Effector memory CD8-positive, alpha-beta T cell (primary cell): Measurements from ENCODE around the gene FBXL7.

Experiments
- ATAC-seq: fragments of 150-1000 bp; cut with Tn5 transposase; replicated peaks from 2 replicates; pipeline ENCODE4 v1.10.0; 2021; ENCODE audit warnings: mild to moderate bottlenecking, moderate library complexity
- DNase-seq, 3 experiments: peaks; one replicate each; pipeline ENCODE4 v3.0.0; 2021
- H3K27ac Mint-ChIP-seq, 2 donors: one replicate each; pipeline ENCODE4 v1.8.0; 2022; ENCODE audit warnings: mild to moderate bottlenecking in 2 of 2, mixed read lengths in 2 of 2, moderate library complexity in 2 of 2
- H3K27me3 Mint-ChIP-seq, 2 donors: one replicate each; pipeline ENCODE4 v1.8.0; 2022; ENCODE audit warnings: mixed read lengths in 2 of 2
- H3K36me3 Mint-ChIP-seq: one replicate; pipeline ENCODE4 v1.8.0; 2022; ENCODE audit warnings: mild to moderate bottlenecking, moderate library complexity, mixed read lengths; ENCODE audit not compliant: insufficient read depth
- H3K4me1 Mint-ChIP-seq, 2 donors: one replicate each; pipeline ENCODE4 v1.8.0; 2022; ENCODE audit warnings: low read depth in 2 of 2, mixed read lengths in 2 of 2
- H3K4me3 Mint-ChIP-seq, 2 donors: one replicate each; pipeline ENCODE4 v1.8.0; 2022; ENCODE audit warnings: mild to moderate bottlenecking in 2 of 2, mixed read lengths in 2 of 2, moderate library complexity in 2 of 2
- H3K9me3 Mint-ChIP-seq, 2 donors: one replicate each; pipeline ENCODE4 v1.8.0; 2022; ENCODE audit warnings: mixed read lengths in 2 of 2

Gene FBXL7

DNA sequence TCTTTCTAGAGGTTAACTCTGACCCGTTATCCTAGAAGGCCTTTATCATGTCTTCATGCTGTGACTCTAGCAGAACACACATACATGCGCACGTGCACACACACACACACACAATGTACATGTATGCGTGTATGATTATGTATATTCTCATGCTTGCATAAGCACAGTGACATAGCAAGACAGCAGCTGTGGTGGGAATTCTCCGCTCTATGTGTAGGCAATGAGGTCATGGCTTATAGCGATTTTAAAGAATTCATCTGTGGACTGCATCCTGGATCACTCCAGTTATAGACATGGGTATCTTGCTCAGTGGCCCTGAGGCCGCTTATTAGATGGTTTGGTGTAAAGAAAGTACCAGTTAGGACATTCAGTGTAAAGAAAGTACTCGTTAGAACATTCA is 106.2 kb downstream of the FBXL7 start:
- no peak overlapping the region for H3K27ac Mint-ChIP-seq
- peaks cover 0 to 9% of the 10 kb centered on the region in 2 donors for H3K9me3 Mint-ChIP-seq
- H3K27me3 Mint-ChIP-seq, result no peaks in the 10 kb centered on the region
- no peak overlapping the region for H3K4me3 Mint-ChIP-seq
- ATAC-seq (no peak), DNase-seq (no peak)
- no peaks in the 10 kb centered on the region for H3K4me1 Mint-ChIP-seq
- no peaks in the 10 kb centered on the region for H3K36me3 Mint-ChIP-seq

DNA sequence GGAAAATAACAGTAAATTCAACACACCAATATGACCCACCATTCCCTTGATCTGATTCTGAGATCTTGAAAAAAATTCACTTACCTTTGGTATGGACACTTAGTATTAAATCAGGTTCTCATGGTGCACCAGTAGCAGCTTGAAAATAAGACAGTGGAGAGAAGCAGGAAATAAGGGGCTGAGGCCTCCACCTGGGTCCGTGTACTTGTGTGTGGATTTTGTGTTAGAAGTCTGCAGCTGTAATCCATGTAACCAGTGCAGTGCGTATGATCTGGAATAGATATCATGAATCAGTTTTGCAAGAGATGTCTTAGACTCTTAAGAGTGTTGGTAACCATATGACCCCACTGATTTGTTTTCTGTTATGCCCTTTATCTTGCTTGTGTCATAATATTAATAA is 107.1 kb downstream of the FBXL7 start:
- no peaks in the 10 kb centered on the region for H3K4me1 Mint-ChIP-seq
- DNase-seq, result no peak
- ATAC-seq, result no peak
- no peak overlapping the region for H3K27ac Mint-ChIP-seq
- no peaks in the 10 kb centered on the region for H3K36me3 Mint-ChIP-seq
- H3K9me3 Mint-ChIP-seq, result peaks cover 0 to 9% of the 10 kb centered on the region in 2 donors
- no peak overlapping the region for H3K4me3 Mint-ChIP-seq
- no peaks in the 10 kb centered on the region for H3K27me3 Mint-ChIP-seq

DNA sequence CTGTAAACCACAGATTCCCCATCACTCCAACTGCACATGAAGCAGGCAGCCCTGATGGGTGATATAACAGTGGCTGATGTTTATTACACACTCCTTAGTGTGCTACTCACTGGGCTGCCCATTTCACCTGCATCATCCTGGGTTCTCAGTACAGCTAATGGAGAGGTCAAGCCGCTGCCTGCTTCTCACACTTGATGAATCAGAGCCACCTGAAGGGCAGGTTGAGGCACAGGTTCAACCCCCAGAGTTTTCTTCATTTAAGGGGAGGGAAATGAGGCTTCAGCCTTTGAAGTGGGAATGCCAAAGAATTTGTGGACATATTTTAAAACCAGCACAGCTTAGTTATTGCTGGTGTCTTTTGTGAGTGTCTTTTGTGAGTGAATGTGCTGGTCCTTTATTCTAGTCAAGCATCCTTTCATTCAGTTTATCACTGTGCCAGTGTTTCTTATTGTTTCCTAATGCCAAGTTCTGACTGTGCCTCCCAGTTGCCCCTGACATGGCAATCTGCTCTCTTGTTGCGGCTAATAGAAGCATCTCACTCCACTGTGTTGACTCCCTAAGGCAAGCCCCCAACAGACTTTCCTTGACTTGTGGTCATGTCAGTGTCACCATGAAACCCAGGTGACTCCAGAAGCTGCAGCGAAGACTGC is 109.2 kb downstream of the FBXL7 start:
- H3K9me3 Mint-ChIP-seq, result peaks cover 0 to 9% of the 10 kb centered on the region in 2 donors
- H3K36me3 Mint-ChIP-seq, result no peaks in the 10 kb centered on the region
- H3K27ac Mint-ChIP-seq, result no peak overlapping the region
- H3K4me1 Mint-ChIP-seq, result no peaks in the 10 kb centered on the region
- ATAC-seq, result no peak
- H3K4me3 Mint-ChIP-seq, result no peak overlapping the region
- no peak for DNase-seq
- no peaks in the 10 kb centered on the region for H3K27me3 Mint-ChIP-seq

DNA sequence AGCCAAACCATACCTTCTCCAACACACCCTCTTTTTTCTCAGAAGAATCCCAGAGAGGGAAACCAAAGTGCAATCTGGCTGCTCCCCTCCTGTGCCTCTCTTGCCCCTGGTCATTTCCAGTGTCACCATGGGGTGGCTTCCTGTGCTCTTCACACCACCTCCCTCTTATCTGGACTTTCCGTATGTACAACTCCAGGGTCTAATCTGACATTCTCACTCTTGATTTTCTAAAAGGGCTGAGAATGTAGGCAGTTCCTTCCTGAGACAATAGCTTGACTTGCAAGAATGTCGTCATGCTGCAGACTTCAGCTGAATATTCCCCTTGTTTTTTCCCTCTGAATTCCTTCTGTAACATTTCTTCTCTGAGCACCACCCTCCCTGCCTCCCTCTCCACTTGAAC is 110.2 kb downstream of the FBXL7 start:
- no peaks in the 10 kb centered on the region for H3K4me1 Mint-ChIP-seq
- H3K27ac Mint-ChIP-seq, result no peak overlapping the region
- DNase-seq, result no peak
- no peaks in the 10 kb centered on the region for H3K27me3 Mint-ChIP-seq
- H3K36me3 Mint-ChIP-seq, result no peaks in the 10 kb centered on the region
- no peak for ATAC-seq
- H3K9me3 Mint-ChIP-seq, result peaks cover 0 to 7% of the 10 kb centered on the region in 2 donors
- H3K4me3 Mint-ChIP-seq, result no peak overlapping the region

DNA sequence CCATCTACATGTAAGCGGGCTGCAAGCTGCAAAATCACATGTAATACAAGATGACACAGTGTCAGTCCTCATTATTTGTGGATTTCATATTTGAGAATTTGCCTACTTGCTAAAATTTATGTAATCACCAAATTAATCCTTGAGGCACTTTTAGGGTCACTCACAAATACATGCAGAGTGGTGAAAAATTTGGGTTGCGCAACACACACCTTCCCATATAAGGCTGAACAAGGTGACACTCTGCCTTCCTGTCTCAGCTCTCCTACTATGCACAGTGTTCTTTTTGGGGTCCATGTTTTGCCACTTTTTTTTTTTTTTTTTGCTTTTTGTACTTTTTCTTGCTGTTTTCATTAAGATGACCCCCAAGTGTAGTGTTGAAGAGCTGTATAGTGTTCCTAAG is 111.0 kb downstream of the FBXL7 start:
- DNase-seq, result no peak
- Mint-ChIP-seq H3K9me3 (peaks cover 0 to 4% of the 10 kb centered on the region in 2 donors), H3K27me3 (no peaks in the 10 kb centered on the region), H3K4me3 (no peak overlapping the region), H3K4me1 (no peaks in the 10 kb centered on the region), H3K36me3 (no peaks in the 10 kb centered on the region), H3K27ac (no peak overlapping the region)
- no peak for ATAC-seq

DNA sequence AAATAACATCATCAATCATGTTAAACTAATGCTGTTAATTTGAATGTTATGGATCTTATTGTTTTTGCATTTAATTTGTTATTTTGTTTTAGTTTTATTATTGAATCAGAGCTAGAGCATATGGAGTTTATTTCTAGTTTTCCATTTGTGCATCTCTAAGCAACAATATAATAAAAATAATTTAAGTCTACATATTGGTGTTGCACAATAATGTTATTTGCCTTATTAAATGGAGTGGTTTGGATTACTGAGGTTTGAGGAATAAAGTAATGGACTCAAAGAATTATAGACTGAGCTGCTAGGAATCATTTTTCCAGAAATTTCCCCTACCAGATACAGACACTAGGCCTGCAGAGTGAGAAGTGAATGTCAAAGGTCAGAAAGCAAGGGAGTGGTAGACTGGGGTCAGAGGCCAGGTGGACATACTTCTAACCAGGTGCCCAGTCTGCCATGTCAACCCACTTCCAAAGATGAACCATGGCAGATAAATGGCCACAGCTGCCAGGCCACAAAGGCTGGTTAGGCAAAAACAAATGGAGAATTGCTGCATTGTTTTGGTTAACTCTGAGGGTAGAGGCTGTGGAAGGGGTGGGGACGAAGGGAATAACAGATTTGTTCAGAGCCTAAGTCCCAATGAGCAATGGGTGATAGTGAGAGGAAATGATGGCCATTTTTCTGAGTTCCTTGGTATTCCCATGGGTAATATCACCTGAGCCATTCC is 113.1 kb downstream of the FBXL7 start:
- ATAC-seq (no peak), DNase-seq (no peak)
- Mint-ChIP-seq H3K27ac (no peak overlapping the region), H3K4me1 (no peaks in the 10 kb centered on the region), H3K9me3 (peaks cover 4 to 7% of the 10 kb centered on the region in 2 donors), H3K36me3 (no peaks in the 10 kb centered on the region), H3K27me3 (no peaks in the 10 kb centered on the region), H3K4me3 (no peak overlapping the region)

DNA sequence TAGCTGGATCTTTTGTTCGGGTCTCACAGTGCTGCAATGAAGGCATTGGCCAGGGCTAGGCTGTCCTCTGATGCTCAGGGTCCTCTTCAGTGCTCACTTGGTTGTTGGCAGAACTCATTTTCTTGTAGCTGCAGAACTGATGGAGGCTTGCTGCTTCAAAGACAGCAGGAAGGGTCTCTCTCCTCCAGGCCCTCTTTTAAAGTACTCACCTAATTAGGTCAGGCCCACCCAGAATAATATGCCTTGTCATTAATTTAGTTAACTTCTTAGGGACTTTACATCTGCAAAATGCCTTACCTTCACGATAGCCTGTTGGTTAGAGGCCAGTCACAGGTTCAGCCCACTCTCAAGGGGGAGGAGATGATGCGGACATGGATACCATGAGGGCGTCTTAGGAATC is 114.7 kb downstream of the FBXL7 start:
- H3K9me3 Mint-ChIP-seq, result peaks cover 4 to 15% of the 10 kb centered on the region in 2 donors
- H3K4me1 Mint-ChIP-seq, result no peaks in the 10 kb centered on the region
- DNase-seq, result no peak
- H3K27ac Mint-ChIP-seq, result no peak overlapping the region
- no peak for ATAC-seq
- H3K36me3 Mint-ChIP-seq, result no peaks in the 10 kb centered on the region
- H3K4me3 Mint-ChIP-seq, result no peak overlapping the region
- no peaks in the 10 kb centered on the region for H3K27me3 Mint-ChIP-seq

DNA sequence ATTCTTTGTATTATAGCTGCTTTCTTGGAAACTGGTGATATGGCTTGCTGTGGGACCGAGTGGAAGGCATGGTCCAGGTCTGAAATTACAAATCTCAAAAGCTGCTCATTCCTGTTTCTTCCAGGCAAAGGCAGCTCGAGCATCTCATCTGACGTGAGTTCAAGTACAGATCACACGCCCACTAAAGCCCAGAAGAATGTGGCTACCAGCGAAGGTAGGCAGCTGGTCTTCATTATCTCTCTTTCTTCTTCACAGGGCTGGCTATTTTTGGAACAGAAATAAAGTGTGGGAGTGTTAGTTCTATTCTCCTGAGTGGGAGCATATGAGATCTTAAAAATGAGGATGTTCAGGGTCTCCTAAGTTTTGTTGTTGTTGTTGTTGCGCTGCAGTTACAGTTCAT is 115.9 kb downstream of the FBXL7 start:
- Mint-ChIP-seq H3K36me3 (no peaks in the 10 kb centered on the region), H3K4me3 (no peak overlapping the region), H3K27me3 (no peaks in the 10 kb centered on the region), H3K27ac (no peak overlapping the region), H3K9me3 (peaks cover 6 to 19% of the 10 kb centered on the region in 2 donors), H3K4me1 (no peaks in the 10 kb centered on the region)
- DNase-seq, result no peak
- no peak for ATAC-seq

DNA sequence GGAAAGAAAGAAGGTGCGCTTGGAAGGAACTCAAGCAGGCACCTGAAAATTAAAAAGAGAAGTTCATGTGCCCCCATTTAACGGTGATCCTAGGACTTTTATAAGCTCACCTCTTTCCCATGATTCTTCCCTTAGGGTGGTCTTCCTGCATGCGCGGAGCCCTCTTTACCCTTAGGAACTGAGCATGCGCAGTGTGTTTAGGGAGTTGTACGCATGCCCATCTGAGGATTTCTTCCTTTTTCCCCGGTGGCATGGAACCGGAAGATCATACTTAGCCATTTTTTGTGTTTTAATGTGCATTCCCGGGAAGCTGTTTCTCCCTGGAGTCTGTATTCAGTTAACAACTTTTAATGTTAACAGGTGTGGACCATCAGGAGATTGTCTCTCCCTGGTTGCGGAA is 119.0 kb downstream of the FBXL7 start:
- H3K27ac Mint-ChIP-seq, result no peak overlapping the region
- H3K27me3 Mint-ChIP-seq, result no peaks in the 10 kb centered on the region
- no peak overlapping the region for H3K4me3 Mint-ChIP-seq
- H3K36me3 Mint-ChIP-seq, result no peaks in the 10 kb centered on the region
- DNase-seq (no peak), ATAC-seq (no peak)
- H3K4me1 Mint-ChIP-seq, result no peaks in the 10 kb centered on the region
- H3K9me3 Mint-ChIP-seq, result peaks cover 4 to 19% of the 10 kb centered on the region in 2 donors

DNA sequence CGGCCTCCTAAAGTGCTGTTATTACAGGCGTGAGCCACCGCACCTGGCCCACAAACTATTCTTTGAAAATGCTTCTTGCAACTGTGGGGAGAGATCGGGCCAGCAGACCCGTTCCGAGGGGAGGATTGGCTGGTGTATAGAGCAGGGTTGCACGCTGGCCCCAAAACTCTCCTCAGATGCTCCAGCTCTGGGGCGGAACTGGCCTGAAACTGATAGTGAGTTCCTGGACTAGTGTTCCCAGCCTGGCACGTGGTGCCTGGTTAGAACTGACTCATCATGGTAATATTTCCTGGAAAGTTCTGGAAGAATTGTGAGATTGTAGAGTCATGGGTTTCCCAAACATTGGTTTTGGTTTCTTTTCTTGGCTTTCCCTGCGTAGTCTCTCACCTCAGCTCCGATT is 120.5 kb downstream of the FBXL7 start:
- no peaks in the 10 kb centered on the region for H3K4me1 Mint-ChIP-seq
- peaks cover 4 to 19% of the 10 kb centered on the region in 2 donors for H3K9me3 Mint-ChIP-seq
- ATAC-seq (no peak), DNase-seq (no peak)
- H3K36me3 Mint-ChIP-seq, result no peaks in the 10 kb centered on the region
- no peak overlapping the region for H3K27ac Mint-ChIP-seq
- no peak overlapping the region for H3K4me3 Mint-ChIP-seq
- no peaks in the 10 kb centered on the region for H3K27me3 Mint-ChIP-seq

DNA sequence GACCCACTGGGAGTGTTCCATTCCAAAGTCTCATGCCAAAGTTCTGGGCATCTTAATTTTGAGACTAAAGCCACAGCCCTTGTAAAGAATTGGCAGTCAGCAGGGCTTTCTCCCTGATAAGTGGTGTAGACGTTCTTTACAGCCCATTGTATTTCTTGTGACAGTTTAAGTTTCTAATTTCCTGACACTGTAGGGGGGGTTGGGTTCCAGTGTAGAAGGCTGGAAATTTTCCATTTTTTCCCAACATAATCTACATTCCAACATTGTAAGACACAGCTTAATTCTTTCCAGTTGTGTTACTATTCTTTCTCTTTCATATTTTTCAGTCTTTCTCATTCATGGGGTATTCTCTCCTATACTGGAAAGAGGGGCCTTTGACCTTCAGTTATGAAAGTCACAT is 121.1 kb downstream of the FBXL7 start:
- Mint-ChIP-seq H3K4me3 (no peak overlapping the region), H3K36me3 (no peaks in the 10 kb centered on the region), H3K9me3 (peaks cover 4 to 19% of the 10 kb centered on the region in 2 donors), H3K27me3 (no peaks in the 10 kb centered on the region), H3K27ac (no peak overlapping the region), H3K4me1 (no peaks in the 10 kb centered on the region)
- no peak for ATAC-seq
- no peak for DNase-seq

DNA sequence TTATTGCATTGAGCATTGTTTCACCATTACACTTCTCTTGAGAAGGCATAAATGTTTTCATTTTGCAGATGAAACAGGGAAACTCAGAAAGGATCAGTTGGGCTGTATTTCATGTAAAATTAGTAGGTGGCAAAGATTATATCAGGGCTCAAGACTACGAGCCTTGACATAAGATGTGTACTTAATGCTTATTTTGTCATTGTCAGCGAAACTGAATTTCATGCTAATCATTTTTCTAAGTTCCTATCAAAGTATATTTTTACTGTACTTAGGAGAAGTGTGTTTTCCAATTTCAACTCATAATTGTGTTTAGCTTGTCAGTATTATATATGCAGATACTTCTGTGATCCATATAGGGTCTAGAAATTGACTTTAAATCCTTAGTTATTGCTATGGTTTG is 123.8 kb downstream of the FBXL7 start:
- H3K27ac Mint-ChIP-seq, result no peak overlapping the region
- H3K4me1 Mint-ChIP-seq, result no peaks in the 10 kb centered on the region
- DNase-seq (no peak), ATAC-seq (no peak)
- H3K27me3 Mint-ChIP-seq, result no peaks in the 10 kb centered on the region
- H3K36me3 Mint-ChIP-seq, result no peaks in the 10 kb centered on the region
- peaks cover 8 to 12% of the 10 kb centered on the region in 2 donors for H3K9me3 Mint-ChIP-seq
- H3K4me3 Mint-ChIP-seq, result no peak overlapping the region

DNA sequence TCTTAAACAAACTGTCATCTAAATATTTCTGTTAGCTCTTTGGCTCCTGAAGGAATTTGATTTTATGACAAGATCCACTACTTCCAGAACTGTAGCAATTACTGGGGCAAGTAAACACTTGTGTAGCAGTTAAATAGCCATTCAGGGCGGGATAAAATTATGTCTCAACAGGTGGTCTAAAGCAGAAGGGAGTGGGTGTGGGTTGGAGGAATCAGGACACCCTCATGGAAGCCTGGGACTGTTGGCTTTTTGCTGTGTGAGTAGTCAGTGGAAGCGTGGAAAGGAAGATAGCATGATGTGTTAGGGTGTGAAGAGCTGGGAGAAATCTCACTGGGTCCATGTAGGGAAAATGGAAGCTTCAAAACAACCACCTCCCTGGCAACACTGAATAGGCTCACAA is 127.1 kb downstream of the FBXL7 start:
- Mint-ChIP-seq H3K27me3 (no peaks in the 10 kb centered on the region), H3K4me3 (no peak overlapping the region), H3K9me3 (peaks cover 0 to 5% of the 10 kb centered on the region in 2 donors), H3K36me3 (no peaks in the 10 kb centered on the region), H3K27ac (no peak overlapping the region), H3K4me1 (no peaks in the 10 kb centered on the region)
- DNase-seq, result no peak
- ATAC-seq, result no peak

DNA sequence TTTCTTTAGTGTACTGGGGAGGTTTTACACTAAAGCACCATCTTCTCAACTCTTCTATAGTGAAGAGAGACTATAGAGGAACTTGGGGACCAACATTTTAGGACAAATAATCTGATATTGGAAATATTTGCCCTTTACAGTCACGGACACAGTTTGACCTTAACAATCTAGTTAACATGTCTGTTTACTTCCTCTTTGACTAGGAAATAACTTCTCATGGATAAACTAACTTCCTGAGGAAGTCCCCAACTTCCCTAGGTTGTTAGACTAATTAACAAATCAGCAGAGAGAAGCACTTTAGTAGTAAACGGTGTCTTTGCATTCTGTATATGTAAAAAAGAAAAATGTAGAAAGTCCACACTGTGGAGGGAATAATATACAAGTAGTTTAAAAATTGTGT is 127.7 kb downstream of the FBXL7 start:
- Mint-ChIP-seq H3K27me3 (no peaks in the 10 kb centered on the region), H3K4me1 (no peaks in the 10 kb centered on the region), H3K4me3 (no peak overlapping the region), H3K9me3 (peaks cover 0 to 5% of the 10 kb centered on the region in 2 donors), H3K27ac (no peak overlapping the region), H3K36me3 (no peaks in the 10 kb centered on the region)
- no peak for ATAC-seq
- DNase-seq, result no peak
